GM12878 (cell line): Measurements from ENCODE around the gene ANKRD13B. TPM values are rescaled to one million over a fixed set of nuclear protein-coding genes. Genes with fewer than 3 reads are reported as not detected.
A peak's percentile ranks its signal among the peaks of the same experiment; 100 is the strongest.

Experiments
- ATAC-seq: fragments of 200-7000 bp; cut with Tn5 transposase; 3 replicates; pipeline ENCODE4 v1.9.1; 2020; ENCODE audit warnings: mild to moderate bottlenecking, moderate library complexity
- BruUV-seq: library from RNA; stranded (reverse); fragments of 400-500 nt; replicated peaks from 2 replicates; lab custom pipeline; 2021; lab: Mats Ljungman, UMichigan
- CTCF ChIA-PET: fragments of 300-600 bp; sonication (Branson Sonifier 250); formaldehyde crosslinking; extraction: SDS; loops from one replicate; lab custom pipeline; 2021; ENCODE audit warnings: inconsistent platforms; lab: Yijun Ruan, JAX
- POLR2A ChIA-PET: fragments of 350-600 bp; formaldehyde crosslinking; extraction: SDS; loops from one replicate; lab custom pipeline; 2021; ENCODE audit warnings: inconsistent platforms; lab: Charles Lee
- RAD21 ChIA-PET: fragments of 300-600 bp; sonication (Branson Sonifier 250); formaldehyde crosslinking; loops from one replicate; lab custom pipeline; 2023; ENCODE audit warnings: antibody characterized with exemption; ENCODE audit not compliant: unreplicated experiment; lab: Charles Lee
- SMC1A ChIA-PET: fragments of 300-600 bp; sonication (Branson Sonifier 250); formaldehyde crosslinking; loops from one replicate; lab custom pipeline; 2023; ENCODE audit not compliant: unreplicated experiment, uncharacterized antibody; lab: Charles Lee
- DNase-seq: peaks from one replicate; pipeline ENCODE4 v3.0.0-alpha.2; 2011; ENCODE audit warnings: low read depth, low spot score
- FAIRE-seq: peaks from 3 replicates; lab custom pipeline; 2011; peaks lifted over from hg19 to GRCh38; lab: Jason Lieb, UNC
- H2AFZ ChIP-seq: 2 replicates; pipeline ENCODE4 v1.6.0; 2011; ENCODE audit warnings: low read depth, low read length, control low read depth; ENCODE audit not compliant: control insufficient read depth
- H3K27ac ChIP-seq: 2 replicates; pipeline ENCODE4 v1.5.1; 2011; ENCODE audit warnings: control low read depth; ENCODE audit not compliant: control insufficient read depth, insufficient read depth
- H3K27me3 ChIP-seq, 2 experiments: replicated peaks in 1 of 2; 2 replicates each; pipeline versions ENCODE4 v1.6.0 to v1.6.1; 2011; ENCODE audit warnings: low read length in 1 of 2; ENCODE audit not compliant: control insufficient read depth in 2 of 2, insufficient read depth in 2 of 2
- H3K36me3 ChIP-seq, 2 experiments: 2 replicates each; pipeline ENCODE4 v1.5.1; 2011; ENCODE audit warnings: low read length in 1 of 2; ENCODE audit not compliant: control insufficient read depth in 2 of 2, insufficient read depth in 2 of 2
- H3K4me1 ChIP-seq: 2 replicates; pipeline ENCODE4 v1.6.1; 2011; ENCODE audit warnings: mild to moderate bottlenecking, low read length, moderate library complexity, mixed read lengths; ENCODE audit not compliant: control insufficient read depth, insufficient read depth
- H3K4me2 ChIP-seq: 2 replicates; pipeline ENCODE4 v1.6.0; 2011; ENCODE audit warnings: control low read depth; ENCODE audit not compliant: control insufficient read depth, insufficient read depth
- H3K4me3 ChIP-seq: fragments of 200-600 bp; sonication (generic); 2 replicates; pipeline ENCODE4 v1.5.1; 2016
- H3K79me2 ChIP-seq: 2 replicates; pipeline ENCODE4 v1.6.0; 2011; ENCODE audit warnings: low read length; ENCODE audit not compliant: control insufficient read depth, insufficient read depth
- H3K9ac ChIP-seq: 2 replicates; pipeline ENCODE4 v1.8.0; 2011; ENCODE audit warnings: low read length, control low read depth, mixed read lengths; ENCODE audit not compliant: control insufficient read depth, insufficient read depth
- H3K9me3 ChIP-seq: replicated peaks from 3 replicates; pipeline ENCODE4 v1.5.1; 2011; ENCODE audit warnings: mild to moderate bottlenecking, low read length; ENCODE audit not compliant: control insufficient read depth, insufficient read depth
- H4K20me1 ChIP-seq: 2 replicates; pipeline ENCODE4 v1.6.0; 2011; ENCODE audit not compliant: control insufficient read depth, insufficient read depth
- CBX3 ChIP-seq: fragments of 200-600 bp; sonication (generic); IDR thresholded peaks from 2 replicates; pipeline ENCODE4 v1.6.1; 2016; ENCODE audit warnings: low read depth, borderline replicate concordance
- CBX5 ChIP-seq: sonication (generic); IDR thresholded peaks from 2 replicates; pipeline ENCODE4 v1.6.1; 2016; ENCODE audit warnings: low read depth, moderate library complexity, mild to moderate bottlenecking, inconsistent platforms
- CHD1 ChIP-seq: IDR thresholded peaks from 2 replicates; pipeline ENCODE4 v1.6.1; 2012; ENCODE audit warnings: low read depth, low read length, improper control_type of control experiment
- CREB1 ChIP-seq: IDR thresholded peaks from 2 replicates; pipeline ENCODE4 v1.6.1; 2012; ENCODE audit warnings: low read depth, mild to moderate bottlenecking, inconsistent platforms
- CREM ChIP-seq: IDR thresholded peaks from 2 replicates; pipeline ENCODE4 v1.6.1; 2014; ENCODE audit warnings: antibody characterized with exemption, low read depth
- ESRRA ChIP-seq: IDR thresholded peaks from 2 replicates; pipeline ENCODE4 v1.6.1; 2012; ENCODE audit warnings: mild to moderate bottlenecking, low read length, improper control_type of control experiment
- ETV6 ChIP-seq, 2 experiments: fragments of 450-650 bp in 1 of 2; IDR thresholded peaks in 1 of 2; conservative IDR thresholded peaks in 1 of 2; 2 replicates each; pipeline ENCODE4 v1.6.1; 2014; ENCODE audit warnings: antibody characterized with exemption in 1 of 2, borderline replicate concordance in 1 of 2, low read depth in 1 of 2, mild to moderate bottlenecking in 1 of 2, moderate library complexity in 1 of 2
- FOXM1 ChIP-seq: IDR thresholded peaks from 2 replicates; pipeline ENCODE4 v1.6.1; 2012; ENCODE audit warnings: low read depth, mild to moderate bottlenecking, inconsistent platforms, low read length, moderate library complexity
- GATAD2B ChIP-seq: fragments of 450-650 bp; conservative IDR thresholded peaks from 2 replicates; pipeline ENCODE4 v1.6.1; 2017; ENCODE audit warnings: low read depth, mild to moderate bottlenecking, moderate library complexity
- HCFC1 ChIP-seq: fragments of 150-350 bp; IDR thresholded peaks from 2 replicates; pipeline ENCODE4 v1.6.1; 2014; ENCODE audit warnings: low read length
- IRF4 ChIP-seq: IDR thresholded peaks from 2 replicates; pipeline ENCODE4 v1.6.1; 2011; ENCODE audit warnings: low read depth, low read length
- MYC ChIP-seq: IDR thresholded peaks from 2 replicates; pipeline ENCODE4 v1.6.1; 2011; ENCODE audit warnings: mild to moderate bottlenecking, low read length, moderate library complexity, inconsistent platforms; ENCODE audit not compliant: insufficient read depth, insufficient replicate concordance, insufficient read length, severe bottlenecking
- NBN ChIP-seq: fragments of 450-650 bp; IDR thresholded peaks from 2 replicates; pipeline ENCODE4 v1.6.1; 2016
- NR2F1 ChIP-seq: fragments of 450-650 bp; conservative IDR thresholded peaks from 2 replicates; pipeline ENCODE4 v1.6.1; 2017; ENCODE audit warnings: mild to moderate bottlenecking
- PAX5 ChIP-seq: IDR thresholded peaks from 2 replicates; pipeline ENCODE4 v1.6.1; 2011; ENCODE audit warnings: low read depth, low read length, borderline replicate concordance
- PKNOX1 ChIP-seq: fragments of 450-650 bp; IDR thresholded peaks from 2 replicates; pipeline ENCODE4 v1.6.1; 2016; ENCODE audit warnings: mild to moderate bottlenecking
- POLR2AphosphoS2 ChIP-seq: IDR thresholded peaks from 2 replicates; pipeline ENCODE4 v1.6.1; 2011; ENCODE audit warnings: low read depth, mild to moderate bottlenecking, low read length, improper control_type of control experiment, moderate library complexity
- SIN3A ChIP-seq: IDR thresholded peaks from 2 replicates; pipeline ENCODE4 v1.6.1; 2012; ENCODE audit warnings: low read depth, low read length, improper control_type of control experiment
- SMAD1 ChIP-seq: fragments of 450-650 bp; IDR thresholded peaks from 2 replicates; pipeline ENCODE4 v1.6.1; 2018; ENCODE audit warnings: mild to moderate bottlenecking, low read depth; ENCODE audit not compliant: partially characterized antibody
- SP1 ChIP-seq: IDR thresholded peaks from one replicate; pipeline ENCODE4 v1.6.1; 2011; ENCODE audit warnings: low read depth, low read length
- WRNIP1 ChIP-seq: IDR thresholded peaks from 2 replicates; pipeline ENCODE4 v1.6.1; 2011; ENCODE audit warnings: low read depth, low read length, improper control_type of control experiment, borderline replicate concordance
- YBX1 ChIP-seq: fragments of 450-650 bp; IDR thresholded peaks from 2 replicates; pipeline ENCODE4 v1.6.1; 2016; ENCODE audit warnings: antibody characterized with exemption
- ZNF217 ChIP-seq: fragments of 450-650 bp; IDR thresholded peaks from 2 replicates; pipeline ENCODE4 v1.6.1; 2017; ENCODE audit warnings: antibody characterized with exemption, mild to moderate bottlenecking
- WGBS: methylation state at CpG from one replicate; pipeline ENCODE4 v1.1.6; 2016; ENCODE audit warnings: low lambda C conversion rate; ENCODE audit not compliant: insufficient replicate concordance, insufficient coverage; ENCODE audit errors: missing lambda C conversion rate; 5-methylcytosine and 5-hydroxymethylcytosine counted together
- in situ Hi-C: fragments of 300-500 bp; cut with MboI; formaldehyde crosslinking; loops from 9 replicates; pipeline ENCODE4 v1.14.3; 2018; ENCODE audit warnings: mixed read lengths
- intact Hi-C: fragments of 100-400 bp; cut with micrococcal nuclease; formaldehyde crosslinking; loops from one replicate; pipeline ENCODE4 v1.14.2; 2022; ENCODE audit not compliant: unreplicated experiment
- polyA plus RNA-seq, 11 experiments: library from polyadenylated mRNA; depleted of rRNA in 4 of 11; unstranded in 6 of 11; stranded (reverse) in 5 of 11; fragments of >200 nt; fragmentation: Nextera tagmentation in 4 of 11; fragmentation: Illumina TruSeq in 1 of 11; extraction: Ambion mirVana in 4 of 11; extraction: Trizol in 1 of 11; gene quantifications; 1 replicate in 1 of 11; 2 replicates in 10 of 11; pipeline versions ENCODE4 v1.2.1 to v1.2.3, GENCODE V29; 2011 to 2016; ENCODE audit warnings: inconsistent platforms in 2 of 11, missing spikeins in 2 of 11, low read depth in 1 of 11
- total RNA-seq, 4 experiments: library from RNA; depleted of rRNA in 3 of 4; stranded (reverse); fragments of >200 nt in 3 of 4; fragmentation: Illumina TruSeq in 1 of 4; extraction: Trizol in 1 of 4; gene quantifications; 2 replicates each; pipeline versions ENCODE4 v1.2.1 to v1.2.3, GENCODE V29; 2013 to 2021

Gene ANKRD13B
- total and polyA plus RNA-seq, 10 of the 15 experiments (the other 5 are each of a cell fraction or from before 2014, with no cell fraction given): 0.18 to 15.0 (median 2.8) TPM

GRCh38 chr17:29617125-29617480 is 24.2 kb downstream of the ANKRD13B start (continued):
- TF ChIP-seq SIN3A: 0 out of 2 replicates have a peak, but pooled peaks have one; percentile 35
- 0 out of 2 replicates have a peak, but pooled peaks have one; percentile 14 for TF ChIP-seq PKNOX1
- TF ChIP-seq NBN: peak; percentile 67; the same call in 1 of the 2 replicates

- Histone ChIP-seq H3K79me2 (no peaks in the 10 kb centered on the region), H3K4me3 (peak overlapping the region; percentile 67; the same call in 1 of the 2 replicates), H3K27ac (peak overlapping the region; percentile 52), H2AFZ (peak overlapping the region; percentile 85), H3K27me3 (peaks cover 4 to 6% of the 10 kb centered on the region in 2 experiments; a peak in 3 of 4 replicates), H3K4me2 (peak overlapping the region; percentile 98), H3K9ac (peak overlapping the region; percentile 73), H3K4me1 (peaks cover 38% of the 10 kb centered on the region), H3K9me3 (no peaks in the 10 kb centered on the region; the same call in 2 of the 3 replicates), H3K36me3 (no peaks in the 10 kb centered on the region), H4K20me1 (no peaks in the 10 kb centered on the region; the same call in 1 of the 2 replicates)
- ATAC-seq (peak; percentile 72), DNase-seq (peak; percentile 36), FAIRE-seq (no peak)
- in situ Hi-C loops: no loop called here
- ChIA-PET RAD21 (interaction anchor here (0.5 to 4.1 kb wide), 28 partner anchors 10 to 513 kb away, joined by 3 to 65 read pairs (median 5); partner anchors contain the start of genes ABHD15, ANKRD13B and SSH2), POLR2A (interaction anchor here (0.6 to 1.9 kb wide), 10 partner anchors 9 to 313 kb away, joined by 3 to 10 read pairs (median 5); partner anchors contain the start of genes ABHD15, GIT1 and SSH2), SMC1A (interaction anchor here (0.6 to 3.7 kb wide), 28 partner anchors 22 to 760 kb away, joined by 3 to 22 read pairs (median 3); partner anchors contain the start of genes ANKRD13B, SSH2 and TP53I13), CTCF (interaction anchor here (0.6 to 7.1 kb wide), 79 partner anchors 9 to 1603 kb away, joined by 3 to 114 read pairs (median 5); partner anchors contain the start of genes ABHD15, ANKRD13B, NUFIP2 and SSH2)
- no TSS peak for BruUV-seq
- intact Hi-C loops: loop anchor here (10.0 kb wide), 2 partner anchors 83 to 317 kb away; partner anchors contain the start of gene SSH2
- under 1% methylated on average over 68 of the region's 68 CpGs for WGBS
- peak; percentile 60; the same call in 1 of the 2 replicates for TF ChIP-seq GATAD2B
- TF ChIP-seq PAX5: no peak
- TF ChIP-seq POLR2AphosphoS2: no peak
- peak; percentile 16 for TF ChIP-seq SP1
- no peak for TF ChIP-seq ETV6 (conservative IDR thresholded peaks at IDR 0.05 in 1 of 2, IDR thresholded peaks at IDR 0.05 in 1 of 2; ENCODE audit: borderline replicate concordance in 1 of 2, low read depth in 1 of 2)
- no peak for TF ChIP-seq ESRRA
- TF ChIP-seq HCFC1: no peak
- TF ChIP-seq FOXM1: peak; percentile 90
- no peak for TF ChIP-seq CBX3
- no peak for TF ChIP-seq CBX5
- 0 out of 2 replicates have a peak, but pooled peaks have one; percentile 66 for TF ChIP-seq ZNF217
- no peak for TF ChIP-seq YBX1
- no peak for TF ChIP-seq MYC
- TF ChIP-seq CREM: no peak
- TF ChIP-seq NR2F1: no peak
- no peak for TF ChIP-seq SMAD1
- TF ChIP-seq CREB1: peak; percentile 13; the same call in 1 of the 2 replicates
- TF ChIP-seq IRF4: no peak
- no peak for TF ChIP-seq WRNIP1
- TF ChIP-seq SIN3A: no peak
- TF ChIP-seq CHD1: no peak
Observed at GRCh38 chr17:29617481-29618271, 24.7 kb downstream of the ANKRD13B start.
